GM12891 (cell line): Measurements from ENCODE around the gene IGF1.

Experiments used
- PAX5 ChIP-seq: IDR thresholded peaks from 2 replicates; pipeline ENCODE4 v1.6.1; 2011; ENCODE audit warnings: low read length, moderate library complexity, mild to moderate bottlenecking; ENCODE audit not compliant: insufficient read depth, severe bottlenecking
- POLR2A ChIP-seq: IDR thresholded peaks from 2 replicates; pipeline ENCODE4 v1.6.1; 2011; ENCODE audit warnings: low read depth, low read length, control low read depth
- POLR2AphosphoS5 ChIP-seq: IDR thresholded peaks from 2 replicates; pipeline ENCODE4 v1.6.1; 2011; ENCODE audit warnings: low read depth, low read length, control low read depth
- TAF1 ChIP-seq: IDR thresholded peaks from 2 replicates; pipeline ENCODE4 v1.6.1; 2011; ENCODE audit warnings: low read depth, low read length, control low read depth

DNA sequence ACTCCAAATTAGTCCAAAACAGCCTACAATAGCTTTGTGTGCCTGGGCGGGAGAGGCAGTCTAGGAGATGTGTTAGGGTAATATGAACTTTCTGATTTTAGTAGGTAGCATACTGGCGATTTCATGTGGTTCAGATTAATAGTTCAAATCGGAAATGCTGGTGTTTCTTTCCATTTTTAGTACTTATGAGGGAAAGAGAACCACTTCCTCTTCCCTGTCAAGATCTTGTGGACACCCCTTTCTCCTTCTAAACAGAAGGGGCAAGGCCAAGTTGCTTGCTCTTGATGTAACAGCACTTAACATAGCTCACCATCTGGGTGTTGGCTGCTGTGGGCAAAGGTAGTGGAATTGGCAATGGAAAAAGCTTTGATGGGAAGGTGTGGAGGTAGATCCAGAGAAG is 32.2 kb upstream of the IGF1 start:
- TF ChIP-seq TAF1, result no peak
- no peak for TF ChIP-seq POLR2AphosphoS5
- no peak for TF ChIP-seq POLR2A
- no peak for TF ChIP-seq PAX5
